K562 (cell line): Measurements from ENCODE around the gene EHD2. TPM values are rescaled to one million over a fixed set of nuclear protein-coding genes. Genes with fewer than 3 reads are reported as not detected.
A peak's percentile ranks its signal among the peaks of the same experiment; 100 is the strongest.

Experiments used
- CHCHD3 ChIP-seq: fragments of 250-450 bp; sonication (Bioruptor Pico); IDR thresholded peaks from 2 replicates; pipeline ENCODE4 v2.1.2; 2022; ENCODE audit warnings: mild to moderate bottlenecking
- CHD1 ChIP-seq: fragments of 200-600 bp; sonication (generic); IDR thresholded peaks from one replicate; pipeline ENCODE4 v1.6.1; 2012; ENCODE audit warnings: mild to moderate bottlenecking, moderate library complexity, low read length, inconsistent platforms
- EWSR1 ChIP-seq: fragments of 450-650 bp; IDR thresholded peaks from 2 replicates; pipeline ENCODE4 v1.6.1; 2018; ENCODE audit warnings: borderline replicate concordance, mild to moderate bottlenecking, low read depth, moderate library complexity; ENCODE audit not compliant: partially characterized antibody
- HNRNPUL1 ChIP-seq: fragments of 200-400 bp; formaldehyde crosslinking; IDR thresholded peaks from 2 replicates; pipeline ENCODE4 v1.6.1; 2017; ENCODE audit warnings: low read length
- HOXB6 ChIP-seq: fragments of 250-450 bp; sonication (Bioruptor Pico); IDR thresholded peaks from 2 replicates; pipeline ENCODE4 v1.5.1; 2022; ENCODE audit warnings: mild to moderate bottlenecking, borderline replicate concordance
- IFI16 ChIP-seq: fragments of 250-450 bp; sonication (Bioruptor Pico); IDR thresholded peaks from 2 replicates; pipeline ENCODE4 v2.1.2; 2022; ENCODE audit warnings: mild to moderate bottlenecking, inconsistent platforms
- MED1 ChIP-seq: sonication (generic); formaldehyde crosslinking; IDR thresholded peaks from 2 replicates; pipeline ENCODE4 v1.8.1; 2023; ENCODE audit warnings: missing genetic modification reagents, borderline replicate concordance
- PML ChIP-seq: IDR thresholded peaks from 2 replicates; pipeline ENCODE4 v1.6.1; 2012; ENCODE audit warnings: low read length, inconsistent platforms
- PYGO2 ChIP-seq: fragments of 450-650 bp; IDR thresholded peaks from 2 replicates; pipeline ENCODE4 v1.6.1; 2016; ENCODE audit warnings: mild to moderate bottlenecking, missing genetic modification characterization, moderate library complexity, missing compliant biosample characterization
- SP1 ChIP-seq: sonication (generic); formaldehyde crosslinking; IDR thresholded peaks from 2 replicates; pipeline ENCODE4 v1.8.1; 2022; ENCODE audit warnings: mild to moderate bottlenecking, missing genetic modification reagents
- STAG1 ChIP-seq: sonication (generic); formaldehyde crosslinking; IDR thresholded peaks from 2 replicates; pipeline ENCODE4 v1.5.0; 2020; ENCODE audit warnings: missing genetic modification reagents, borderline replicate concordance
- ZNF324 ChIP-seq: fragments of 250-450 bp; sonication (Bioruptor Pico); IDR thresholded peaks from 2 replicates; pipeline ENCODE4 v1.4.0; 2020; ENCODE audit warnings: mild to moderate bottlenecking
- polyA plus RNA-seq, 8 experiments: library from polyadenylated mRNA; depleted of rRNA in 4 of 8; stranded (reverse) in 5 of 8; unstranded in 3 of 8; fragments of >200 nt; fragmentation: Nextera tagmentation in 2 of 8; fragmentation: Illumina TruSeq in 1 of 8; extraction: Ambion mirVana in 2 of 8; extraction: Trizol in 1 of 8; gene quantifications; 2 replicates each; pipeline versions ENCODE4 v1.2.1 to v1.2.3, GENCODE V29; 2011 to 2014; ENCODE audit warnings: inconsistent platforms in 1 of 8, missing spikeins in 1 of 8
- total RNA-seq, 7 experiments: library from RNA; depleted of rRNA in 6 of 7; stranded (reverse); fragments of >200 nt in 6 of 7; fragmentation: Illumina TruSeq in 2 of 7; extraction: Trizol in 2 of 7; gene quantifications; 2 replicates each; pipeline versions ENCODE4 v1.2.1 to v1.2.3, GENCODE V29; 2011 to 2021; ENCODE audit warnings: low replicate concordance in 1 of 7
- TF ChIP-seq, protein P1 (sequence below): fragments of 450-650 bp; IDR thresholded peaks from 2 replicates; pipeline ENCODE4 v1.6.1; 2017; ENCODE audit warnings: antibody characterized with exemption, mild to moderate bottlenecking
- TF ChIP-seq, protein P2 (sequence below): fragments of 450-650 bp; IDR thresholded peaks from 2 replicates; pipeline ENCODE4 v1.6.1; 2016; ENCODE audit warnings: mild to moderate bottlenecking
- TF ChIP-seq, protein P3 (sequence below): sonication (generic); formaldehyde crosslinking; IDR thresholded peaks from 2 replicates; pipeline ENCODE4 v1.8.1; 2023; ENCODE audit warnings: mild to moderate bottlenecking, missing genetic modification reagents
- TF ChIP-seq, protein P4 (sequence below), 2 experiments: fragments of 450-650 bp in 1 of 2; sonication (generic) in 1 of 2; formaldehyde crosslinking in 1 of 2; IDR thresholded peaks in 1 of 2; conservative IDR thresholded peaks in 1 of 2; 2 replicates each; pipeline versions ENCODE4 v1.6.1 to v1.8.1; 2016 to 2023; ENCODE audit warnings: mild to moderate bottlenecking in 2 of 2, moderate library complexity in 2 of 2, inconsistent platforms in 1 of 2, missing genetic modification reagents in 1 of 2

EHD2 gene
- total and polyA plus RNA-seq, 9 of the 15 experiments (the other 6 are each of a cell fraction or from before 2014, with no cell fraction given), result 1.7 to 32.2 (median 3.0) TPM

DNA sequence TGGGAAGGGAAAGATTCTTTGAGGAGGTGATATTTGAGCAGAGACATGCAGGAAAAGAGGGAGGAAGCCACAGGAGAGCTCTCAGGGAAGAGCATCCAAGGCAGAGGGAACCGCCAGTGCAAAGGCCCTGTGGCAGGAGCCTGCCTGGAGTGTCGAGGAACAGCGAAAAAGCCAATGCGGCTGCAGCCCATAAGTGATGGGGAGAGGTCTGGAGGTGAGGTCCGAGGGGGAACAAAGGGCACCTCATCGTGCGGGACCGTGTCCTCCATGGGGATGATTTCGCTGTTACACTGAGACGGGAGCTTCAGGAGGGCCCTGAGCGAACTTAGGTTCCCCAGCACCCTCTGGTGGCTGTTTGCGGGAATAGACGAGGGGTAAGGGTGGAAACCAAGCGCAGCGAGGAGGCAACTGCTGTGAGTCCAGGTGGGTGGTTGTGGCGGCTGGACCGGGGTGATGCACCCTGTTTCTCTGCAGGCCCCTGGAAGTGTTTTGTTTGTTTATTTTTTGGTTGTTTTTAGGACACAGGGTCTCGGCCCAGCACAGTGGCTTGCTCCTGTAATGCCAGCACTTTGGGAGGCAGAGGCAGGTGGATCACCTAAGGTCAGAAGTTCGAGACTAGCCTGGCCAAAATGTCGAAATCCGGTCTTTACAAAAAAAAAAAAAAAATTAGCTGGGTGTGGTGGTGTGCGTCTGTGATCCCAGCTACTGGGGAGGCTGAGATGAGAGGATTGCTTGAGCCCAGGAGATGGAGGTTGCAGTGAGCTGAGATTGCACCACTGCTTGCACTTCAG is 5.9 kb upstream of the EHD2 start (continued):
- TF ChIP-seq, protein P1, sequence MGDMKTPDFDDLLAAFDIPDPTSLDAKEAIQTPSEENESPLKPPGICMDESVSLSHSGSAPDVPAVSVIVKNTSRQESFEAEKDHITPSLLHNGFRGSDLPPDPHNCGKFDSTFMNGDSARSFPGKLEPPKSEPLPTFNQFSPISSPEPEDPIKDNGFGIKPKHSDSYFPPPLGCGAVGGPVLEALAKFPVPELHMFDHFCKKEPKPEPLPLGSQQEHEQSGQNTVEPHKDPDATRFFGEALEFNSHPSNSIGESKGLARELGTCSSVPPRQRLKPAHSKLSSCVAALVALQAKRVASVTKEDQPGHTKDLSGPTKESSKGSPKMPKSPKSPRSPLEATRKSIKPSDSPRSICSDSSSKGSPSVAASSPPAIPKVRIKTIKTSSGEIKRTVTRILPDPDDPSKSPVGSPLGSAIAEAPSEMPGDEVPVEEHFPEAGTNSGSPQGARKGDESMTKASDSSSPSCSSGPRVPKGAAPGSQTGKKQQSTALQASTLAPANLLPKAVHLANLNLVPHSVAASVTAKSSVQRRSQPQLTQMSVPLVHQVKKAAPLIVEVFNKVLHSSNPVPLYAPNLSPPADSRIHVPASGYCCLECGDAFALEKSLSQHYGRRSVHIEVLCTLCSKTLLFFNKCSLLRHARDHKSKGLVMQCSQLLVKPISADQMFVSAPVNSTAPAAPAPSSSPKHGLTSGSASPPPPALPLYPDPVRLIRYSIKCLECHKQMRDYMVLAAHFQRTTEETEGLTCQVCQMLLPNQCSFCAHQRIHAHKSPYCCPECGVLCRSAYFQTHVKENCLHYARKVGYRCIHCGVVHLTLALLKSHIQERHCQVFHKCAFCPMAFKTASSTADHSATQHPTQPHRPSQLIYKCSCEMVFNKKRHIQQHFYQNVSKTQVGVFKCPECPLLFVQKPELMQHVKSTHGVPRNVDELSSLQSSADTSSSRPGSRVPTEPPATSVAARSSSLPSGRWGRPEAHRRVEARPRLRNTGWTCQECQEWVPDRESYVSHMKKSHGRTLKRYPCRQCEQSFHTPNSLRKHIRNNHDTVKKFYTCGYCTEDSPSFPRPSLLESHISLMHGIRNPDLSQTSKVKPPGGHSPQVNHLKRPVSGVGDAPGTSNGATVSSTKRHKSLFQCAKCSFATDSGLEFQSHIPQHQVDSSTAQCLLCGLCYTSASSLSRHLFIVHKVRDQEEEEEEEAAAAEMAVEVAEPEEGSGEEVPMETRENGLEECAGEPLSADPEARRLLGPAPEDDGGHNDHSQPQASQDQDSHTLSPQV, result no peak
- TF ChIP-seq, protein P2, sequence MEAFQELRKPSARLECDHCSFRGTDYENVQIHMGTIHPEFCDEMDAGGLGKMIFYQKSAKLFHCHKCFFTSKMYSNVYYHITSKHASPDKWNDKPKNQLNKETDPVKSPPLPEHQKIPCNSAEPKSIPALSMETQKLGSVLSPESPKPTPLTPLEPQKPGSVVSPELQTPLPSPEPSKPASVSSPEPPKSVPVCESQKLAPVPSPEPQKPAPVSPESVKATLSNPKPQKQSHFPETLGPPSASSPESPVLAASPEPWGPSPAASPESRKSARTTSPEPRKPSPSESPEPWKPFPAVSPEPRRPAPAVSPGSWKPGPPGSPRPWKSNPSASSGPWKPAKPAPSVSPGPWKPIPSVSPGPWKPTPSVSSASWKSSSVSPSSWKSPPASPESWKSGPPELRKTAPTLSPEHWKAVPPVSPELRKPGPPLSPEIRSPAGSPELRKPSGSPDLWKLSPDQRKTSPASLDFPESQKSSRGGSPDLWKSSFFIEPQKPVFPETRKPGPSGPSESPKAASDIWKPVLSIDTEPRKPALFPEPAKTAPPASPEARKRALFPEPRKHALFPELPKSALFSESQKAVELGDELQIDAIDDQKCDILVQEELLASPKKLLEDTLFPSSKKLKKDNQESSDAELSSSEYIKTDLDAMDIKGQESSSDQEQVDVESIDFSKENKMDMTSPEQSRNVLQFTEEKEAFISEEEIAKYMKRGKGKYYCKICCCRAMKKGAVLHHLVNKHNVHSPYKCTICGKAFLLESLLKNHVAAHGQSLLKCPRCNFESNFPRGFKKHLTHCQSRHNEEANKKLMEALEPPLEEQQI, result no peak
- peak; percentile 94 for TF ChIP-seq STAG1 (CRISPR knock-in tag)
- no peak for TF ChIP-seq PYGO2 (tag)
- TF ChIP-seq HOXB6, result no peak
- TF ChIP-seq ZNF324, result no peak
- no peak for TF ChIP-seq CHD1
- TF ChIP-seq, protein P3, sequence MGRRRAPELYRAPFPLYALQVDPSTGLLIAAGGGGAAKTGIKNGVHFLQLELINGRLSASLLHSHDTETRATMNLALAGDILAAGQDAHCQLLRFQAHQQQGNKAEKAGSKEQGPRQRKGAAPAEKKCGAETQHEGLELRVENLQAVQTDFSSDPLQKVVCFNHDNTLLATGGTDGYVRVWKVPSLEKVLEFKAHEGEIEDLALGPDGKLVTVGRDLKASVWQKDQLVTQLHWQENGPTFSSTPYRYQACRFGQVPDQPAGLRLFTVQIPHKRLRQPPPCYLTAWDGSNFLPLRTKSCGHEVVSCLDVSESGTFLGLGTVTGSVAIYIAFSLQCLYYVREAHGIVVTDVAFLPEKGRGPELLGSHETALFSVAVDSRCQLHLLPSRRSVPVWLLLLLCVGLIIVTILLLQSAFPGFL (CRISPR knock-in tag), result no peak
- no peak for TF ChIP-seq MED1 (CRISPR knock-in tag)
- no peak for TF ChIP-seq HNRNPUL1
- TF ChIP-seq EWSR1, result no peak
- TF ChIP-seq, protein P4, sequence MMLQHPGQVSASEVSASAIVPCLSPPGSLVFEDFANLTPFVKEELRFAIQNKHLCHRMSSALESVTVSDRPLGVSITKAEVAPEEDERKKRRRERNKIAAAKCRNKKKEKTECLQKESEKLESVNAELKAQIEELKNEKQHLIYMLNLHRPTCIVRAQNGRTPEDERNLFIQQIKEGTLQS (IDR thresholded peaks at IDR 0.05), result no peak
- TF ChIP-seq, protein P4 (CRISPR knock-in tag; conservative IDR thresholded peaks at IDR 0.05), result no peak
- no peak for TF ChIP-seq IFI16
- no peak for TF ChIP-seq PML
- TF ChIP-seq CHCHD3 (CRISPR knock-in tag), result no peak
- no peak; the same call in 1 of the 2 replicates for TF ChIP-seq SP1
